Immature natural killer cell (primary cell): ENCODE data around the gene SSBP1. TPM values are rescaled to one million over a fixed set of nuclear protein-coding genes. Genes with fewer than 3 reads are reported as not detected.

Experiments used
- DNase-seq, 3 donors: peaks; one replicate each; pipeline ENCODE4 v3.0.0; 2022; ENCODE audit warnings: mixed read lengths in 1 of 3
- H3K27ac Mint-ChIP-seq, 6 donors: one replicate each; pipeline ENCODE4 v1.8.0; 2020; ENCODE audit warnings: mixed read lengths in 6 of 6, mild to moderate bottlenecking in 5 of 6, inconsistent platforms in 4 of 6, moderate library complexity in 3 of 6
- H3K27me3 Mint-ChIP-seq, 3 donors: one replicate each; pipeline ENCODE4 v1.8.0; 2020 to 2021; ENCODE audit warnings: low read depth in 3 of 3, mild to moderate bottlenecking in 3 of 3, mixed read lengths in 3 of 3, moderate library complexity in 3 of 3, inconsistent platforms in 1 of 3
- H3K36me3 Mint-ChIP-seq, 3 donors: one replicate each; pipeline ENCODE4 v1.8.0; 2020; ENCODE audit warnings: mixed read lengths in 3 of 3, inconsistent platforms in 2 of 3, mild to moderate bottlenecking in 2 of 3
- H3K4me1 Mint-ChIP-seq, 2 donors: one replicate each; pipeline ENCODE4 v1.8.0; 2020; ENCODE audit warnings: inconsistent platforms in 2 of 2, mild to moderate bottlenecking in 2 of 2, mixed read lengths in 2 of 2, moderate library complexity in 1 of 2
- H3K4me3 Mint-ChIP-seq, 5 donors: one replicate each; pipeline ENCODE4 v1.8.0; 2020; ENCODE audit warnings: mild to moderate bottlenecking in 5 of 5, mixed read lengths in 5 of 5, inconsistent platforms in 3 of 5, moderate library complexity in 3 of 5
- H3K9me3 Mint-ChIP-seq, 6 donors: one replicate each; pipeline ENCODE4 v1.8.0; 2020; ENCODE audit warnings: mild to moderate bottlenecking in 6 of 6, mixed read lengths in 6 of 6, inconsistent platforms in 4 of 6, moderate library complexity in 3 of 6
- polyA plus RNA-seq, 3 donors: library from polyadenylated mRNA; unstranded; fragments of 300-500 nt; fragmentation: Illumina TruSeq; gene quantifications; one replicate each; pipeline ENCODE4 v1.2.3, GENCODE V29; 2021

The SSBP1 gene
- polyA plus RNA-seq, 3 donors from 2014 or later: 268 to 349 (median 271) TPM

DNA sequence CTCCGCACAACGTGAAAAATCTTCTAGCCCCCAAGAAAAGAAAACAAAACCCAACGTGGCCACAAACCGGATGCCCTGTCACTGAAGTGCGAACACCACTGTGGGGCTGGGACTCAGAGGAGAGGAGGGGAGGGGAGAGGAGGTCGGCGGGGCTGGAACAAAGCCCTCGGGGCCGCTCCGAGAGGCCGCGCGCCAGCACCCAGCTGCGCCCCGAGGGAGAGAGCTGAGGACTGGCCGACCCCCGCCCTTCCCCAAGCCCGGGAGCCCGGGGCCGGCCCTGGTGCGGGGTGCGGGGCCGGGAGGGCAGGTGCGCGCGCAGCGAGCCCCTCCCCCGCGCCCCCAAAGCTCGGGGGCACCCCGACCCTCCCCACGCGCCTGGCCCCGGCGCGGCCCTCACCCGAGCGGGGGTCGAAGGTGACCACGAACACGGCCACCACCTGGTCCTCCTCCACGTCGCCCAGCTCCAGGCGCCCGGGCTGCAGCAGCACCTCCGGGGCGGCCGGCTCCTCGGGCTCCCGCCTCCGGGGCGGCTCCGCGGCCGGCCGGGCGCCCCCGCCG lies 36.6 kb upstream of the SSBP1 start:
- H3K4me1 Mint-ChIP-seq: peaks cover 44 to 52% of the 10 kb centered on the region in 2 donors
- H3K27ac Mint-ChIP-seq: peak overlapping the region; percentile 48 to 94 (median 92)
- DNase-seq: peak; percentile 86 to 88 (median 88)
- no peaks in the 10 kb centered on the region for H3K36me3 Mint-ChIP-seq
- peaks cover 10 to 19% (median 11%) of the 10 kb centered on the region in 3 donors for H3K27me3 Mint-ChIP-seq
- no peaks in the 10 kb centered on the region for H3K9me3 Mint-ChIP-seq
- H3K4me3 Mint-ChIP-seq: peak overlapping the region; percentile 80 to 92 (median 91)

DNA sequence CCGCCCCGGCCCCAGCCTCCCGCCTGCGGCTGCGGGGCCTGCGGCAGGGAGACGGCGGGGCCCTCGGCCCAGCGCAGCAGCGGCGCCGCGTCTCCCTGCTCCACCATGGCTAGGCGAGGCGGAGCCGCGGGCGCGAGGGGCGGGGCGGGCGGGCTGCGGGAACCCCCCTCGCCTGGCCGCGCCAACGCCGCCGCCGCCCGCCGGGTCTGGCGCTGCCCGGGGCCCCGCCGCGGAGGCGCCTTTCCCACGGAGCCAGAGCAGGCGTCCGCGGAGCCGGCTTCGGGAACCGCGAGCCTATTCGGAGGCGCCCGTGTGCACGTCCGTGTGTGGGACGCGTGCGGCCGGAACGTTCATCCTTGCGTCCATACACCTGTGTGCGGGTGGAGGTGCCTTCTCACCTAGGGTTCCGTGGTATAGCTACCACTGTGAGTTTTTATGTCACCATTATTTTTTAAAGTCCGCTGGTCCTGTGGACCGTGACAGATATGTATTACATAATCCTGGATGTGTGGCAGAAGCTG lies 36.1 kb upstream of the SSBP1 start, which contains the start of gene DENND11:
DENND11 (minus strand) TSS at position 120 of the 521 bp plus-strand sequence; CDS start at position 107, 13 bp downstream.
- H3K27me3 Mint-ChIP-seq: peaks cover 10 to 19% (median 11%) of the 10 kb centered on the region in 3 donors
- peak within 1 kb of the TSS; percentile 80 to 92 (median 91) for H3K4me3 Mint-ChIP-seq
- peak; percentile 70 to 75 (median 72) for DNase-seq
- H3K4me1 Mint-ChIP-seq: peaks cover 43 to 50% of the 10 kb centered on the region in 2 donors
- H3K9me3 Mint-ChIP-seq: no peaks in the 10 kb centered on the region
- H3K27ac Mint-ChIP-seq: peak within 1 kb of the TSS; percentile 68 to 94 (median 92)
- no peaks in the 10 kb centered on the region for H3K36me3 Mint-ChIP-seq

GRCh38 chr7:141702892-141703291 lies 35.3 kb upstream of the SSBP1 start:
- Mint-ChIP-seq H3K4me3 (peak overlapping the region; percentile 22 to 82 (median 81)), H3K9me3 (no peaks in the 10 kb centered on the region), H3K4me1 (peaks cover 35 to 43% of the 10 kb centered on the region in 2 donors), H3K36me3 (peaks cover 0 to 6% (median 5%) of the 10 kb centered on the region in 3 donors), H3K27me3 (peaks cover 10 to 21% (median 11%) of the 10 kb centered on the region in 3 donors), H3K27ac (peak overlapping the region in 4 of 6 donors; percentile 56 to 94 (median 90))
- DNase-seq: no peak

DNA sequence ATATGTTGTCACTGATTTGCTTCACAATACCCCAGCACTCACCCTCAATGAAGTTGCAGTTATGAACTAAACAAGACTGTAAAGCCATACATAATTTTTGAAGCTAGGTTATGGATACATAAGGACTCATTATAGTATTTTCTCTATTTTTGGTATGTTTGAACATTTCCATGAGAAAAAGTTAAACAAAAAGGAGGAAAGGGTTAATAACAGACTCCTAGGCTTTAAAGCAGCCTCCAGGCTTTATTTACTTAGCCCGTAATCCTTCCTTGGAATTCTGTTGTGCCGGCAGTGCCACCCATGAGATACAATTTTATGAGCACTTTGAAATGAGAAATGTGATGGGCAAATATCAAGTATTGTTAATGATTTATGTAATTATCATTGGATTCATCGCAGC lies 34.0 kb upstream of the SSBP1 start:
- H3K27me3 Mint-ChIP-seq: peaks cover 10 to 21% (median 11%) of the 10 kb centered on the region in 3 donors
- peaks cover 23 to 31% of the 10 kb centered on the region in 2 donors for H3K4me1 Mint-ChIP-seq
- no peak overlapping the region for H3K4me3 Mint-ChIP-seq
- H3K27ac Mint-ChIP-seq: peak overlapping the region in 2 of 6 donors; percentile 16 to 90
- DNase-seq: no peak
- peaks cover 0 to 6% (median 5%) of the 10 kb centered on the region in 3 donors for H3K36me3 Mint-ChIP-seq
- no peaks in the 10 kb centered on the region for H3K9me3 Mint-ChIP-seq

- H3K4me3 Mint-ChIP-seq: no peak overlapping the region
These were observed 33.4 kb upstream of the SSBP1 start for GRCh38 chr7:141704741-141705140.

GRCh38 chr7:141706239-141707064 lies 31.7 kb upstream of the SSBP1 start:
- no peak for DNase-seq
- peaks cover 4 to 14% (median 8%) of the 10 kb centered on the region in 3 donors for H3K27me3 Mint-ChIP-seq
- H3K4me3 Mint-ChIP-seq: no peak overlapping the region
- H3K4me1 Mint-ChIP-seq: peaks cover 14 to 19% of the 10 kb centered on the region in 2 donors
- H3K36me3 Mint-ChIP-seq: peaks cover 0 to 6% (median 5%) of the 10 kb centered on the region in 3 donors
- H3K27ac Mint-ChIP-seq: no peak overlapping the region
- H3K9me3 Mint-ChIP-seq: no peaks in the 10 kb centered on the region

More at GRCh38 chr7:141704741-141705140, 33.4 kb upstream of the SSBP1 start:
- DNase-seq: no peak
- H3K4me1 Mint-ChIP-seq: peaks cover 18 to 24% of the 10 kb centered on the region in 2 donors
- H3K27ac Mint-ChIP-seq: peak overlapping the region in 2 of 6 donors; percentile 3 to 7
- H3K9me3 Mint-ChIP-seq: no peaks in the 10 kb centered on the region
- peaks cover 0 to 6% (median 5%) of the 10 kb centered on the region in 3 donors for H3K36me3 Mint-ChIP-seq
- H3K27me3 Mint-ChIP-seq: peaks cover 10 to 22% (median 11%) of the 10 kb centered on the region in 3 donors

DNA sequence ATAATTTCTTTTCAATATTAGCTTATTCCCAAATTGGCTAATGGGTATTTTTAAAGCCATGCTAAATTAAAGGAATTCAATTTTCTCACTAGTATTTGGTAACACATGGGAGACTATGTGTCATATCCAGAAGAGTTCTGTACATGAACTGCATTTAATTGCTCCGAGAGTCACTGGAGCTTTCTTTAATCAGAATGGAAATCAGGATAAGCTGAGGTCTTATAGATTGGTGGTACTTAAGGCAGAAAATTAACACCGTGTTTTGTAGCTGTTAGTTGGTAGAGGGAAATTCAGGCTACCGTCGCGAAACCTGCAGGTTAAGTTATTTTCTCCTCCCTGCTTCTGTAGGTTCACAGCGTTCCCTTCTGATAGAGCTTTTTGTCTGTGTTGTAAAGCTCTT lies 29.8 kb upstream of the SSBP1 start, which contains the start of gene WEE2:
WEE2 (plus strand) TSS at position 3 of the 400 bp plus-strand sequence. CDS start 406 bp downstream, outside the sequence.
- peaks cover 20 to 25% of the 10 kb centered on the region in 2 donors for H3K4me1 Mint-ChIP-seq
- H3K9me3 Mint-ChIP-seq: no peaks in the 10 kb centered on the region
- peaks cover 0 to 12% (median 9%) of the 10 kb centered on the region in 3 donors for H3K36me3 Mint-ChIP-seq
- H3K4me3 Mint-ChIP-seq: no peak within 1 kb of the TSS
- DNase-seq: no peak
- peaks cover 0 to 8% (median 2%) of the 10 kb centered on the region in 3 donors for H3K27me3 Mint-ChIP-seq
- H3K27ac Mint-ChIP-seq: peak within 1 kb of the TSS in 1 of 6 donors; percentile 33

- Mint-ChIP-seq H3K27ac (no peak overlapping the region), H3K4me3 (no peak overlapping the region), H3K4me1 (peaks cover 20 to 25% of the 10 kb centered on the region in 2 donors), H3K36me3 (peaks cover 0 to 12% (median 9%) of the 10 kb centered on the region in 3 donors), H3K9me3 (no peaks in the 10 kb centered on the region), H3K27me3 (peaks cover 0 to 4% (median 2%) of the 10 kb centered on the region in 3 donors)
- no peak for DNase-seq
These were observed 28.8 kb upstream of the SSBP1 start for GRCh38 chr7:141709318-141709717.

DNA sequence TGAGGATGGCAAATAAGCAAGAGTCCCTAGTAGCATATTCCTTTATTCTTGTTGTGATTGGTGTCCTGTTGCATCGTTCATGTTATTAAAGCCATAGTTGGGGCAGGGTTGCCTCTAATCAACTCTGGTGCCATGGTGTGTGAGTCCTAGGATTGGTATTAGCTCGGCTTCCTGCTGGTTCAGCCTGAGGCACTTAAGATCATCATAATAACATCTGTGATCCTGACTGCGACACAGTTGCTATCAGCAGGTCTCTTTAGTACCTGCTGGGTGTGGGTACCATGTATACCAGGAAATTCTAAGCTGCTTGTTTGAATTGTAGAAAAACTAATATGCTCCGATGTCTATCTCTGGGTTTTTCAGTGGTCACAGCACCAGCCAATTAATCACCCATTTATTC lies 28.4 kb upstream of the SSBP1 start:
- peaks cover 20 to 25% of the 10 kb centered on the region in 2 donors for H3K4me1 Mint-ChIP-seq
- no peak overlapping the region for H3K4me3 Mint-ChIP-seq
- H3K36me3 Mint-ChIP-seq: peaks cover 0 to 12% (median 9%) of the 10 kb centered on the region in 3 donors
- DNase-seq: no peak
- H3K27ac Mint-ChIP-seq: peak overlapping the region in 1 of 6 donors; percentile 23
- H3K9me3 Mint-ChIP-seq: no peaks in the 10 kb centered on the region
- peaks cover 0 to 4% (median 2%) of the 10 kb centered on the region in 3 donors for H3K27me3 Mint-ChIP-seq

- Mint-ChIP-seq H3K27me3 (peaks cover 0 to 4% (median 2%) of the 10 kb centered on the region in 3 donors), H3K4me3 (no peak overlapping the region), H3K4me1 (peaks cover 20 to 25% of the 10 kb centered on the region in 2 donors), H3K36me3 (peaks cover 0 to 12% (median 9%) of the 10 kb centered on the region in 3 donors), H3K27ac (peak overlapping the region in 1 of 6 donors; percentile 23), H3K9me3 (no peaks in the 10 kb centered on the region)
- DNase-seq: no peak
These were observed 27.9 kb upstream of the SSBP1 start for GRCh38 chr7:141710301-141710700.

GRCh38 chr7:141712603-141713255 lies 25.4 kb upstream of the SSBP1 start:
- no peaks in the 10 kb centered on the region for H3K9me3 Mint-ChIP-seq
- H3K4me1 Mint-ChIP-seq: peaks cover 20 to 25% of the 10 kb centered on the region in 2 donors
- H3K4me3 Mint-ChIP-seq: no peak overlapping the region
- no peak for DNase-seq
- H3K27me3 Mint-ChIP-seq: peaks cover 0 to 2% (median 0%) of the 10 kb centered on the region in 3 donors
- peak overlapping the region in 1 of 6 donors; percentile 9 for H3K27ac Mint-ChIP-seq
- peaks cover 4 to 11% (median 4%) of the 10 kb centered on the region in 3 donors for H3K36me3 Mint-ChIP-seq

- peaks cover 4 to 16% (median 5%) of the 10 kb centered on the region in 3 donors for H3K36me3 Mint-ChIP-seq
- H3K4me3 Mint-ChIP-seq: no peak overlapping the region
- H3K4me1 Mint-ChIP-seq: peaks cover 20 to 25% of the 10 kb centered on the region in 2 donors
- H3K27ac Mint-ChIP-seq: no peak overlapping the region
- H3K27me3 Mint-ChIP-seq: peaks cover 0 to 2% (median 0%) of the 10 kb centered on the region in 3 donors
- no peaks in the 10 kb centered on the region for H3K9me3 Mint-ChIP-seq
- DNase-seq: no peak
These were observed 24.3 kb upstream of the SSBP1 start for GRCh38 chr7:141713890-141714289.

DNA sequence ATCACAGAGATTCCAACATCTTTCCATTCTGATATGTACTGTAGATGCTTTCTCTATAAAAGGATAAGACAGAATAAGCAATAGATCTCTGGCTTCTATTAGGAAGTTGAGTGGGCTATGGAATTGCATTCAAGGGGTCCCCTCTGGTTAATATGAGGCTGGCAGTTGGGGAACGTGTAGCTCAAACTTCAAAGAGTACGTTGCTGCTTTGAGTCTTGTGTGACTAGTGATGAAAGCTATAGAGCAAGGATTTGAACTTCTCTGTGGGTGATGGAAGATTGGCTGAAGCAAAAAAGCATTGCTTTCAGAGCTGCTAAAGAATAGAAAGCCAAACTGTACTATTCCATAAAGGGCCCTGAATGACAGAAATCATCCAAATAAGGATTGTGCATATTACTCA lies 23.6 kb upstream of the SSBP1 start:
- H3K27ac Mint-ChIP-seq: no peak overlapping the region
- DNase-seq: no peak
- no peak overlapping the region for H3K4me3 Mint-ChIP-seq
- H3K27me3 Mint-ChIP-seq: peaks cover 0 to 2% (median 0%) of the 10 kb centered on the region in 3 donors
- peaks cover 20 to 25% of the 10 kb centered on the region in 2 donors for H3K4me1 Mint-ChIP-seq
- H3K36me3 Mint-ChIP-seq: peaks cover 4 to 16% (median 5%) of the 10 kb centered on the region in 3 donors
- no peaks in the 10 kb centered on the region for H3K9me3 Mint-ChIP-seq
